Measurements from ENCODE around the gene SLC36A3.
"Not testable (repeated sequence)": the region's sequence is repeated elsewhere in the genome, so short reads cannot be mapped to it uniquely, and the experiment has no call there.

Gene SLC36A3

DNA sequence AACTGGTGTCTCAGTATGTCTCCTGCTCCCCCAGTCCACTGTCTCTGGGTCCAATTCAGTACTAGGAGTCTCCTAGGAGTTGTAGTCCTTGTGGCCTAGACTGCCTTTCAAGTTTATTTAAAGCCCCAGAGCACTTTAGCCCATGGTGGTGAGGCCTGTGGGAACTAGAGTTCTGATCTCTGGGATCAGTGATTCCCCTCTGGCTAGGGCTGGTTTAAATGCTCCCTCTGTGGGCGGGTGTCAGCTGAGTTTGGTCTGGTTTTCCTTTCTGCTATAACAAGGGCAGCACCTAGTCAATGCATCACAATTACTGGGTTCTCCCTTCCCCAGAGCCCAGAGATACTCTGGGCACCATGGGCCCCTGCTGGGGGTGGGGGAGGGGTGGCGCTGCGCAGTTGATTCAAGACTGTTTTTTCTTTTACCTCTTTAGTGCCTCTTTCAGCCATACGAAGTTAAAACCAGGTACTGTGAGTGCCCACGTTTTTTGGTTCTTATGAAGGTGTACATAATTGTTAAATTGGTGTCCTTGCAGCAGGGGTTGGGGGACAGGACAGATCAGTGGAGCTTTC lies 9.3 kb upstream of the SLC36A3 start:
- Histone ChIP-seq H3K27me3 (no peaks in the 10 kb centered on the region), H3K4me1 (no peaks in the 10 kb centered on the region), H3K4me3 (ENCODE audit: low read depth, low read length) (no peak overlapping the region), H3K36me3 (no peaks in the 10 kb centered on the region), H3K9me3 (no peaks in the 10 kb centered on the region; the same call in 1 of the 2 replicates)
- TF ChIP-seq, protein P1, sequence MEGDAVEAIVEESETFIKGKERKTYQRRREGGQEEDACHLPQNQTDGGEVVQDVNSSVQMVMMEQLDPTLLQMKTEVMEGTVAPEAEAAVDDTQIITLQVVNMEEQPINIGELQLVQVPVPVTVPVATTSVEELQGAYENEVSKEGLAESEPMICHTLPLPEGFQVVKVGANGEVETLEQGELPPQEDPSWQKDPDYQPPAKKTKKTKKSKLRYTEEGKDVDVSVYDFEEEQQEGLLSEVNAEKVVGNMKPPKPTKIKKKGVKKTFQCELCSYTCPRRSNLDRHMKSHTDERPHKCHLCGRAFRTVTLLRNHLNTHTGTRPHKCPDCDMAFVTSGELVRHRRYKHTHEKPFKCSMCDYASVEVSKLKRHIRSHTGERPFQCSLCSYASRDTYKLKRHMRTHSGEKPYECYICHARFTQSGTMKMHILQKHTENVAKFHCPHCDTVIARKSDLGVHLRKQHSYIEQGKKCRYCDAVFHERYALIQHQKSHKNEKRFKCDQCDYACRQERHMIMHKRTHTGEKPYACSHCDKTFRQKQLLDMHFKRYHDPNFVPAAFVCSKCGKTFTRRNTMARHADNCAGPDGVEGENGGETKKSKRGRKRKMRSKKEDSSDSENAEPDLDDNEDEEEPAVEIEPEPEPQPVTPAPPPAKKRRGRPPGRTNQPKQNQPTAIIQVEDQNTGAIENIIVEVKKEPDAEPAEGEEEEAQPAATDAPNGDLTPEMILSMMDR (IDR thresholded peaks at IDR 0.05; ENCODE audit: low read depth, low read length) = no peak
- DNase-seq = no peak

DNA sequence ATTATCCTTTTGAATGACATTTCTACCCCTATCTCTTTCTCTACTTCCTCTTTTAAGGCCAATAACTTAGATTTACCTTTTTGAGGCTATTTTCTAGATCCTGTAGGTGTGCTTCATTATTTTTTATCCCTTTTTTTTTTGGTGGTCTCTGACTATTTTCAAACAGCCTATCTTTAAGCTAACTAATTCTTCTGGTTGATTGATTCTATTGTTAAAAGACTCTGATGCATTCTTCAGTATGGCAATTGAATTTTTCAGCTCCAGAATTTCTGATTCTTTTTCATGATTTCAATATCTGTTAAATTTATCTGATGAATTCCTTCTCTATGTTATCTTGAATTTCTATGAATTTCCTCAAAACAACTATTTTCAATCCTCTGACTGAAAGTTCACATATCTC lies 7.4 kb upstream of the SLC36A3 start:
- Histone ChIP-seq H3K27me3 (0 out of 2 replicates have a peak, but pooled peaks cover 6% of the 10 kb centered on the region), H3K4me3 (ENCODE audit: low read depth, low read length) (no peak overlapping the region), H3K9me3 (no peaks in the 10 kb centered on the region; the same call in 1 of the 2 replicates), H3K4me1 (no peaks in the 10 kb centered on the region), H3K36me3 (no peaks in the 10 kb centered on the region)
- TF ChIP-seq, protein P1 (IDR thresholded peaks at IDR 0.05; ENCODE audit: low read depth, low read length) = no peak
- DNase-seq = no peak

DNA sequence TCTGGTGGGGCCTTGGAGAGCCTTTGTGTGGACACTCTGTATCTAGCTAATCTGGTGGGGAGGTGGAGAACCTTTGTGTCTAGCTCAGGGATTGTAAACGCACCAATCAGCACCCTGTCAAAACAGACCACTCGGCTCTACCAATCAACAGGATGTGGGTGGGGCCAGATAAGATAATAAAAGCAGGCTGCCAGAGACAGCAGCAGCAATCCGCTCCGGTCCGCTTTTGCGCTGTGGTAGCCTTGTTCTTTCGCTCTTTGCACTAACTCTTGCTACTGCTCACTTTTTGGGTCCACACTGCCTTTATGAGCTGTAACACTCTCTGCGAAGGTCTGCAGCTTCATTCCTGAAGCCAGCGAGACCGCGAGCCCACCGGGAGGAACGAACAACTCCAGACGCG lies 6.3 kb upstream of the SLC36A3 start:
- H3K4me3 ChIP-seq (ENCODE audit: low read depth, low read length); H3K27me3 ChIP-seq; H3K4me1 ChIP-seq; DNase-seq; H3K36me3 ChIP-seq; H3K9me3 ChIP-seq: not testable (repeated sequence)

DNA sequence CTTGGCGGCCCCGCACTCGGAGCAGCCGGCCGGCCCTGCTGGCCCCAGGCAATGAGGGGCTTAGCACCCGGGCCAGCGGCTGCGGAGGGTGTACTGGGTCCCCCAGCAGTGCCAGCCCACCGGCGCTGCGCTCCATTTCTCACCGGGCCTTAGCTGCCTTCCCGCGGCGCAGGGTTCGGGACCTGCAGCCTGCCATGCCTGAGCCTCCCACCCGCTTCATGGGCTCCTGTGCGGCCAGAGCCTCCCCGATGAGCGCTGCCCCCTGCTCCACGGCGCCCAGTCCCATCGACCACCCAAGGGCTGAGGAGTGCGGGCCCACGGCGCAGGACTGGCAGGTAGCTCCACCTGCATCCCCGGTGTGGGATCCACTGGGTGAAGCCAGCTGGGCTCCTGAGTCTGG lies 5.7 kb upstream of the SLC36A3 start:
- not testable (repeated sequence) for H3K4me3 ChIP-seq (ENCODE audit: low read depth, low read length); H3K9me3 ChIP-seq; H3K27me3 ChIP-seq; H3K36me3 ChIP-seq; H3K4me1 ChIP-seq; DNase-seq

DNA sequence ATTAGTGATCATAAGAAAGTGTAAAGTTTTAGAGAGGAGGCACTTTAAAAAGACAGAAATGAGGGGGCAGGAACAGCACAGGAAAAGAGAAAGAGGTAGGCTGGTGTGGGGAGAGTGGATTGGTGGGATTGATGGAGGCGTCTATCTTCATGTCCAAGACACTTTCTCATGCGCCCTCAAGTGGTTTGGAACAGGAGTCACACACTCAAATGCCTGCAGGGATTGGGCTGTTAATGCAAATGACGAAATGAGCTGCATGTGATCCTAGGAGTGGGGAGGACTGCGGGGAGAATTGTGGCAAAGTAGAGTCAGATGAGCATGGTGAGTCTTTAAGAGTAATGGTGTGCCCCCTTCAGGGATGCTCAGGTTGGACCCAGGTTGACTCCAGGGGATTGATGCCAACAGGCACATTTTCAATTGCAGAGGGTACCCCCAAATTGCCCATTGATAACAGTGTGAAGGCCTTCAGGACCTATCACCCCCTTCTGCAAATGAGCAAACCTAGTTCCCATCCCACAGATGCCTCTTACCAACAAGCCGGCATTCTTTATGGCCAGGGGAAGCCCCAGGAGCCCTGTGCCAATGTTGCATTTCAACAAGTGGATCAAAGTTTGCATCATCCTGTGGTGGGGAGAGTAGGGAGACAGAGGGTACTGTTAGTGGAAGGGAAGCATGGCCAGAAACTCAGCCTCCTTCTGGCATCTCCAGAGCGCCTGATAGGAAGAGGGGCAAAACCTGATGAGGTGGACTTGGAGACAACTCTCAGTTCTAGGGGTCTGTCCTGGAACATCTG lies 5.3 kb downstream of the SLC36A3 start:
- no peak for DNase-seq
- no peak overlapping the region for H3K4me3 ChIP-seq (ENCODE audit: low read depth, low read length)
- H3K9me3 ChIP-seq = no peaks in the 10 kb centered on the region
- H3K4me1 ChIP-seq = no peaks in the 10 kb centered on the region
- H3K36me3 ChIP-seq = no peaks in the 10 kb centered on the region
- no peaks in the 10 kb centered on the region for H3K27me3 ChIP-seq
- TF ChIP-seq, protein P1 (IDR thresholded peaks at IDR 0.05; ENCODE audit: low read depth, low read length) = peak; percentile 53

DNA sequence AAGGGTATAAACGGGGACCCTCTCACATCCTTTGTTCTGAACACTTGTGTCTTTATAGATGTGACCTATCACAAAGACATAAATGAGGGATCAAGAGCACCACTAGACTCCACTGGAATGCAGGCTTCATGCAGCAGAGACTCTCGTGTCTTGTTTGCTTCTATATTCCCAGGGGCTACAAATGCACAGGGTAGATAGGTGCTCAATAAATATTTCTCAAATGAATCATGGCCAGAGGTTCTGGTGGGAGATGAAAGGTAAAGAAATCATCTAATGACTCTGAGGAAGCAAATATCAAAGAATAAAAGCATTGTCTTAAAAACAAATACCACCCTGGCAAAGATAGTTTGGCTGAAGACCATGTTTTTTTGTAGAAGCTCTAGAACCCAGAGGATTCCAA lies 6.6 kb downstream of the SLC36A3 start:
- DNase-seq = no peak
- no peak overlapping the region for H3K4me3 ChIP-seq (ENCODE audit: low read depth, low read length)
- H3K27me3 ChIP-seq = no peaks in the 10 kb centered on the region
- no peaks in the 10 kb centered on the region for H3K9me3 ChIP-seq
- TF ChIP-seq, protein P1 (IDR thresholded peaks at IDR 0.05; ENCODE audit: low read depth, low read length) = no peak
- no peaks in the 10 kb centered on the region for H3K4me1 ChIP-seq
- no peaks in the 10 kb centered on the region for H3K36me3 ChIP-seq

DNA sequence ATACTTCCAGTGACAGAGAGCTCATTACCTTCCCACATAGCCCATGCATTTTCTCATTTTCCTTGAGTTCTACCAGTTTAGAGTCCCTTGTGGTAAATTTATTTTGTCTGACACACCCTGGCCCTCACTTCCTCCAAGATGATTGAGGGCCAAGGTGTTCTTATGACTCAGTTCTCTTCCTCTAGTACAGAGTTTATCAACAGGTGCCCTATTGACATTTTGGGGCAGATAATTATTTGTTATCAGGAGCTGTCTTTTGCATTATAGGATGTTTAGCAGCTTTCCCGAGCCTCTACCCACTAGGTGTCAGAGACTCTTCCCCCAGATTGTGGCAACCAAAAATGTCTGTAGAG lies 7.1 kb downstream of the SLC36A3 start:
- TF ChIP-seq, protein P1 (IDR thresholded peaks at IDR 0.05; ENCODE audit: low read depth, low read length) = no peak
- Histone ChIP-seq H3K36me3 (no peaks in the 10 kb centered on the region), H3K4me3 (ENCODE audit: low read depth, low read length) (no peak overlapping the region), H3K27me3 (no peaks in the 10 kb centered on the region), H3K4me1 (no peaks in the 10 kb centered on the region), H3K9me3 (no peaks in the 10 kb centered on the region)
- DNase-seq = no peak

All from BE2C (cell line).